Measurements from ENCODE around the gene CWC27.

The CWC27 gene

GRCh38 chr5:64768358-64769312 is at the start of gene CWC27, which contains the start of gene SREK1IP1:
CWC27 (plus strand) TSS chr5:64768930; CDS start chr5:64769147, 217 bp downstream.
SREK1IP1 (minus strand) TSS chr5:64768691; CDS start chr5:64768517, 174 bp downstream.
- peak; percentile 81 to 84 for DNase-seq

DNA sequence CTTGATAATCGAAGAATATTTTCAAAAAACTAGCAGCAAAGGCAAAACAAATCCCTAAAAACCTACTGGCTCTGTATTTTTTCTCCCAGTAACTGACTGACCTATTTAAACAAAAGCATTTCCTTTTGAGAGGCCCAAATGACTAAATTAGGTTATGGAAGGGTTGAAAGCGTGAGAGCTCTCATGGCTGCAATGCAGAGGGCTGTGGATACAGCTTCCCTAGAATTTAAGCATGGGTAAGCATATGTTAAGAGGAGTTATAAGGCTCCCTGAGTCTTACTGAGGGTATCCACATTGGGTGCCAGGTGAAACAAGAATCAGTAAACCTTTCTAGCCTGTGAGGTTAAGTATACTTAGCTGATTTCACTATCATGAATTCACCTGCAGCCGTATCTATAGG is 46.1 kb upstream of the CWC27 start:
- DNase-seq = no peak

GRCh38 chr5:64727150-64727549 is 41.6 kb upstream of the CWC27 start:
- no peak for DNase-seq

DNA sequence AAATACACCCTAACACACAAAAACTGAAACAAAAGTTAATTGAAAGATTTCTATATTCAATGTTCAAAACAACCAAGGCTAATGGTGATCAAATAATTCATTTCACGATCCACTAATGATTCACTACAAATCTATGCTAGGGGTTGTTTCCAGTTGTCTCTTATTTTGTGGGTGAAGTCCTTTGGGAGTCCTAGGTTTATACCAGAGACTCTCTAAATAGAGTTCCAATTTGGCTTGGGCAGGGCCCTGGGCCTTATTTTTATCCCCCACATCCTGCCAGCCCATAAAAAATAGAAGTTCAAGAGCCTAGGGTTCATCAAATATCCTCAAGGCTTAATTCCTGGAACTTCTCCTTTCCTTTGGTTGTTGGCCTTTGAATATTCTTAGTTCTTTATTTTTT is 26.3 kb upstream of the CWC27 start:
- no peak for DNase-seq

DNA sequence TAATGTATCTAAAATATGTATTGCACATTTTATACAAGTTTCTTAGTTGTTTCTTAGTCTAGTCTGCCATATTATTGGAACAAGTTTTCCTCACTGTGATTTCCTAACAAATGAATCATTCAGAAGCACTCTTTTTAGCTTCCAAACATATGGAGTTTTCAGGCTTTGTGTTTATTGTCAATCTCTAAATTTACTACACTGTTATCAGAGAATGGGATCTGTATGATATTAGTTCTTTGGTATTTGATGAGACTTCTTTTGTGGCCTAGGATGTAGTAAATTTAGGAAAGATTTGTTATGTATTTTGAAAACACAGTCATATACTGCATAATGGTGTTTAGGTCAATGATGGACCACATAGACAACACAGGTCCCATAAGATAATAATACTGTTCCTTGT is 25.9 kb upstream of the CWC27 start:
- DNase-seq = no peak

- DNase-seq = no peak
Observed at GRCh38 chr5:64744914-64745313, 23.8 kb upstream of the CWC27 start.

DNA sequence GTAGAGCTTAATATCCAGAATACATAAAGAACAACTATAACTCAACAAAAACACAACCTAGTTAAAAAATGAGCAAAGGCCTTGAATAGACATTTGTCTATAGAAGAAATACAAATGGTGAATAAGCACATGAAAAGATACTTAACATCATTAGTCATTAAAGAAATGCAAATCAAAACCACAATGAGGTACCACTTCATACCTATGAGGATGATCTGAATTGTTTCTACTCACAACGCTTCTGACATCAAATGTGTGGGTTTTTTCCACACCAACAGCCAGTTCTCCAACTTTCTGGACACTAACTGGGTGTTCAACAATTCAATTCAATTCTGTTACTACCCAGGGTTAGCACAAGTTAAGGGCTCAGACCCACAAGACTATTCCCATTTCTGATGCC is 22.3 kb upstream of the CWC27 start:
- no peak for DNase-seq

DNA sequence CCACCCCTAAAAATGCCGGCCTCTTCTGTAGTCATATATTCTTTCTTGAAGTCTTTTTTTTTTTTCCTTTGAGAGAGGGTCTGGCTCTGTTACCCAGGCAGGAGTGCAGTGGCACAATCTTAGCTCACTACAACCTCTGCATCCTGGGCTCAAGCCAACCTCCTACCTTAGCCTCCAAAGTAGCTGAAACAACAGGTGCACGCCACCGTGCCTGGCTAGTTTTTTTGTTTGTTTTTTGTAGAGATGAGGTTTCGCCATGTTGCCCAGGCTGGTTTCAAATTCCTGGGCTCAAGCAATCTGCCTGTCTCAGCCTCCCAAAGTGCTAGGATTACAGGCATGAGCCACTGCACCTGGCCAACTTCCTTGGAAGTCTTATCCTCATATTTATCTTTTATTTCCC is 19.3 kb upstream of the CWC27 start:
- no peak for DNase-seq

DNA sequence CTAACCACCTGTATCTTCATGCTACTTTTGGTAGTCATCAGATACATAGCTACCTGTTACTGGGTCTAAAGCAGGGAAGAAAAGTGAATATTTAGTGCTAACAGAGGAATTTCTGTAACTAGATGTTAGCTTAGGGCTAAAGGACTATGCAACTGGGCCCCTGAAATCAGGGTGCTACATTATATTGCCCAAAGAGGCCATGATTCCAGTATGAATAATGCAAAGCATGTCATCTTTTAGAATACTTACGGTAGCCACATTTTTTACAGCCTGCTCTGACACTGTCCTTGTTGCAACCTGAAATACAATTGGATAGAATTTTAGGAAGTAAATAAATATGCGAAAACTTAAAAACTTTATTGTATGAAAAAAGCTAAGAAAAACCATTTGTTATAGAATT is 14.7 kb upstream of the CWC27 start:
- no peak for DNase-seq

DNA sequence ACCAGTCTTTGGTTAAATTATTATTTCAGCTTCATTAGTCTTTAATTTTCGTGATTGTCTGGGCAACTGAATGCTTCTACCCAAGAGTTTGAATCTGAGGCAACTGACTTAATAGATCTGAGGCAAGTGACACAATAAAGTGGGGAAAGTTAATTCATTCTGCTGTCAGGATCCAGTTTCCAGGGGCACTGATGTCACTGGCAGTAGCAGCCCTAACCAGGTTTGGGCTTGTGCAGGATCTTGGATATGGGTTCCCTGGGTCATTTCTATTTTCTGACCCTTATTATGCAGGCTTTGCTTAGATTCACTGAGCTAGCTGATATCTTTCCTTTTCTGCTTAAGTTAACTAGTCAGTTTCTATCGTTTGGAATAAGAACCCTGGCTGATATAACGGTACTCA is 9.8 kb upstream of the CWC27 start:
- DNase-seq = no peak

- DNase-seq = no peak
Observed at GRCh38 chr5:64759960-64760660, 8.6 kb upstream of the CWC27 start.

- DNase-seq = no peak
Observed at GRCh38 chr5:64763948-64764503, 4.7 kb upstream of the CWC27 start.

GRCh38 chr5:64765804-64766504 is 2.8 kb upstream of the CWC27 start:
- DNase-seq = no peak

DNA sequence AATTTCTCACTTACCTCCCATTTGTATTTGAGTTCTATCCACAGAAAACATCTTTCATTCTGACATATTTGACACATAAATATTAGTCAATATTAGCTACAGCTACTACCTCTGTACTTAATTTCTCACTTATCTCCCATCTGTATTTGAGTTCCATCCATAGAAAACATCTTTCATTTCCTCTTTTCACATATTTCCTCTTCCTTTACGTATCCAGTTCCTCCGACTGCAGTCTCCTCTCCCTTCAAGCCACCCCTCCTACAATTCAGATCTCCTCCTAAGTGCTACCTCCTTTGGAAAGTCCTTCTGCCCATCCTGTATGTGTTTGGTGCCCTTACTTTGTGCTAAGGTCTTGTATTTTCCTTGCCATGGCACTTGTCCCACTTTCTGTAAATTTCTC is 1.8 kb upstream of the CWC27 start:
- DNase-seq = no peak

GRCh38 chr5:64767959-64768357 is 772 bp upstream of the CWC27 start:
- DNase-seq = peak; percentile 22 to 27

DNA sequence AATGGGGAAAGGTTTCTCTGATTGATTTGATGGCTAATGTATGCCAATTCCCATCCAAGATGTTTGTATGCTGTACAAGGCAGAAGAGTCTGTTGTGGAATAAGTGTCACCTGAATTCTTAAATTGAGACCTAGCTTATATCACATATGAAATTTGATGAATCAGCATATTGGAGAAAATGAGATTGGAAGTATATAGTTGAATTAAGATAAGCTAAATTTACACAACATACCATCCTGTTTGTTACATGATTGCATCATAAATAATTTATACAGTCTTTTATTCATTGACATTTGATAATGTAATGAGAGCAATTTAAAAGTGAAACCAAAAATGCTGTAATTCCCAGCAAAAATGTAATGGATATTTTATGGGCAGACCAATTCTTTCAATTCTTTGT is 1.1 kb downstream of the CWC27 start:
- DNase-seq = no peak

GRCh38 chr5:64771736-64772135 is 3.0 kb downstream of the CWC27 start:
- no peak for DNase-seq

DNA sequence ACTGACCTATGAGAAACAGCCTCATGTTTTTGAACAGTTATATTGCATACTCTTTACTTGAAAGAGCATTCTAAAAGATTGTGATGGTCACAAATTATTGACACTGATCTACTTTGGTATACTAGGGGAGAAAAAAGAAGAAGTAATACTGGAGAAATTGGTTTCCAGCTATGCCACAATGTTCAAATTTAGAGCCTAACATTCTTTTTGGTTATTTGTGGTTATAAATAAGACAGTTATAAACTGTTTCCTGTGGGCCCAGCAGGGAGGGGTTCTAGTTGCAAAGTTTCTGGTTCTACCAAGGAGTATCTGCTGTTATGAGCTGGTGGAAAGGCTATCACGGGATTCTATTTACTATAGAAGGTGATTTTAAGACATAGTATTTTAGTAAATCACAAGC is 4.8 kb downstream of the CWC27 start:
- DNase-seq = no peak

DNA sequence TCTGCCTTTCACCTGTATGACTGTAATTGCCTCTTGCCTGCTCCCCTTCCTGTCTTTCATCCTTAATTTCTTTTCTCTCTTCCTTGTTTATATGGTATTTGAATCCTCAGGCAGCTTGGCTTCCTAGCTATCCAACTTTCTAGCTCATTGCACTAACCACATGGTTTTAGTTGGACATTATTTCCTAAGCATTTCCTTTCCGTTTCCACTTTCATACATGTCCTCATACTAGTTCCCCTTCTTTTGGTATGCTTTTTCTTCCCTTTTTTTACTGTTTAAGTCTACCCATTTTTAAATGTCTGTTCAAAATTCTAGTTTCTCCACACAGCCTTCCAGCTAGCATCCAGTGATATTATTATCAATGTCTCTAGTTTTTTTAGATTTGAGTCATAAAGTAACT is 6.6 kb downstream of the CWC27 start:
- no peak for DNase-seq

GRCh38 chr5:64784451-64785025 is 15.8 kb downstream of the CWC27 start:
- peak; percentile 65 to 77 for DNase-seq

DNA sequence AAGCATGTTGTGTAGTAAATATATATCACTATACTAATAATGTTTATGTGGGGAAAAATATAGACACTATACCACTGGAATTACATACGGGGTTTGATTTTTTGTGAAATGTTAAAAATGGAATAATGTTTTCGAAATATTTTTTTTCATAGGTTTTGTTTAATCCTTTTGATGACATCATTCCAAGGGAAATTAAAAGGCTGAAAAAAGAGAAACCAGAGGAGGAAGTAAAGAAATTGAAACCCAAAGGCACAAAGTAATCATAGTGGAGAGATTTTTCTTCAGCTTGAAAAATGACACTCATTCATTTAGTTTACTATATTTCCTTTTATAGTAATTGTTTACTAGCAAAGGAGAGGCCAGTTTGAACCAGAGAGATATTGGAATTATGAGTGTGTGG is 17.6 kb downstream of the CWC27 start:
- DNase-seq = no peak

GRCh38 chr5:64788156-64788555 is 19.4 kb downstream of the CWC27 start:
- no peak for DNase-seq

- no peak for DNase-seq
Observed at GRCh38 chr5:64789457-64789856, 20.7 kb downstream of the CWC27 start.
